ENCODE results near the gene NHSL1. TPM values are rescaled to one million over a fixed set of nuclear protein-coding genes. Genes with fewer than 3 reads are reported as not detected.

The NHSL1 gene
- total RNA-seq, 6 experiments from 2014 or later: 19.8 to 54.2 (median 28.5) TPM

DNA sequence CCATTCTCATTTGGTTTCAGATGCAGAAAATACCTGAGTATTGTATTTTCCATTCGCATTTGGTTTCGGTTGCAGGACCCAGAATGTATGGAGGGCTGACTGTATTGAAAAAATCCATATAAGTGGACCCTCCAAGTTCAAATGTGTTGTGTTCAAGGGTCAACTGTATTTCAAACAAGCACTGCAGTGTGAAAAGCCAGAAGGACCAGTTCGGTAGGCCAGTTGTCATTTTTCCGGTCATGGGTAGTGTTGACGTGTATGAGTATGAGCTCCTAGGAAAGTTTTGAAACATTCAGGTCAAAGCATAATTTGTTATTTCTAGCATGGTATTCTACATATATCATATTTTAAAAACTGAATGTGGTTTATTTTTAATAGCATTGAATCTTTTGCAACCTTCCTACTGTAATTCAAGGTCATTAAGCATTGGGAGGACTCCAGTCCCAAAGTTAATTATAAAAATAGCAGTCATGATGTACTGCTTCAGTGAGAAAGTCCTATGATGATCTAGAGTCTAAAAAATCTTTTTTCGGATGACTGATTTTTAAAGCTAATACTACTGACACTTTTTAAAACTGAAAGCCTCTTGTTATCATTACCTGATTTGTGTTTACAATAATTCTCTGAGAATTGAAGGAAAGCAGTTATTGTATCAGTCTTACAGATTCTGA, 18.9 kb downstream of the NHSL1 start:
- Histone ChIP-seq H3K36me3 (peaks cover 0 to 10% (median 0%) of the 10 kb centered on the region in 4 donors), H3K4me1 (peaks cover 0 to 37% (median 8%) of the 10 kb centered on the region in 4 donors), H3K9me3 (no peaks in the 10 kb centered on the region), H3K4me3 (no peak overlapping the region), H3K27ac (peak overlapping the region in 1 of 3 donors; percentile 2), H3K27me3 (no peaks in the 10 kb centered on the region)
- DNase-seq (no peak), ATAC-seq (peak in 3 of 4 donors; percentile 12 to 28 (median 17))
- 68% methylated on average over 6 of the region's 6 CpGs for WGBS (ENCODE audit: insufficient coverage, low coverage, low lambda C conversion rate, missing lambda C conversion rate)
- TF ChIP-seq, protein P1, sequence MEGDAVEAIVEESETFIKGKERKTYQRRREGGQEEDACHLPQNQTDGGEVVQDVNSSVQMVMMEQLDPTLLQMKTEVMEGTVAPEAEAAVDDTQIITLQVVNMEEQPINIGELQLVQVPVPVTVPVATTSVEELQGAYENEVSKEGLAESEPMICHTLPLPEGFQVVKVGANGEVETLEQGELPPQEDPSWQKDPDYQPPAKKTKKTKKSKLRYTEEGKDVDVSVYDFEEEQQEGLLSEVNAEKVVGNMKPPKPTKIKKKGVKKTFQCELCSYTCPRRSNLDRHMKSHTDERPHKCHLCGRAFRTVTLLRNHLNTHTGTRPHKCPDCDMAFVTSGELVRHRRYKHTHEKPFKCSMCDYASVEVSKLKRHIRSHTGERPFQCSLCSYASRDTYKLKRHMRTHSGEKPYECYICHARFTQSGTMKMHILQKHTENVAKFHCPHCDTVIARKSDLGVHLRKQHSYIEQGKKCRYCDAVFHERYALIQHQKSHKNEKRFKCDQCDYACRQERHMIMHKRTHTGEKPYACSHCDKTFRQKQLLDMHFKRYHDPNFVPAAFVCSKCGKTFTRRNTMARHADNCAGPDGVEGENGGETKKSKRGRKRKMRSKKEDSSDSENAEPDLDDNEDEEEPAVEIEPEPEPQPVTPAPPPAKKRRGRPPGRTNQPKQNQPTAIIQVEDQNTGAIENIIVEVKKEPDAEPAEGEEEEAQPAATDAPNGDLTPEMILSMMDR (IDR thresholded peaks at IDR 0.05): no peak
- TF ChIP-seq POLR2A (IDR thresholded peaks at IDR 0.05): no peak
- intact Hi-C loops (cut with DNase I): no loop called here

DNA sequence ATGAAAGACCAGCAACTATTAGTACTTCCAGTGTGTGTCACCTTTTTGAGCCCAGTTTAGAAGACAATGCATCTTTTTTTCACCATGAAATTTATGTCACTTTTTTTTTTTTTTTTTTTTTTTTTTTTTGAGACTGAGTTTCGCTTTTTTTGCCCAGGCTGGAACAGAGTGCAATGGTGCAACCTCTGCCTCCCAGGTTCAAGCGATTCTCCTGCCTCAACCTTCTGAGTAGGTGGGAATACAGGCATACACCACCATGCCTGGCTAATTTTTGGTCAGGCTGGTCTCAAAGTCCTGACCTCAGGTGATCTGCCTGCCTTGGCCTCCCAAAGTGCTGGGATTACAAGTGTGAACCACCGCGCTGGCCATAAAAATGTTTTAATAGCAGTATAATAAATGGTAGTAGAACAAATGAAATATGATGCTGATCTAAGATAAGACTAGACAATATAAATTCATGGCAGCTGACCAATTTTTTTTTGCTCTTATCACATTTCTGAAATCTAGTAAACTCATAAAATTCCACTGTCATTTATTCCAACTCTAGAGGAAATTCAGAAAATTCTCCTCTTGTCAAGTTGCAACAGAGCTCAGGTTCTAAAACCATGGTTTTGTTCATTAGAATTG, 21.3 kb downstream of the NHSL1 start:
- peaks cover 0 to 10% (median 0%) of the 10 kb centered on the region in 4 donors for H3K36me3 ChIP-seq
- peak in 3 of 4 donors; percentile 11 to 27 (median 21) for ATAC-seq
- H3K27me3 ChIP-seq: no peaks in the 10 kb centered on the region
- peaks cover 0 to 40% (median 11%) of the 10 kb centered on the region in 4 donors for H3K4me1 ChIP-seq
- no peak for TF ChIP-seq POLR2A (IDR thresholded peaks at IDR 0.05)
- TF ChIP-seq, protein P1 (IDR thresholded peaks at IDR 0.05): no peak
- intact Hi-C loops (cut with DNase I): no loop called here
- H3K9me3 ChIP-seq: no peaks in the 10 kb centered on the region
- no peak overlapping the region for H3K27ac ChIP-seq
- H3K4me3 ChIP-seq: no peak overlapping the region
- WGBS (ENCODE audit: insufficient coverage, low coverage, low lambda C conversion rate, missing lambda C conversion rate): 87% methylated on average over 4 of the region's 4 CpGs
- no peak for DNase-seq

GRCh38 chr6:138476116-138476515, 23.2 kb downstream of the NHSL1 start:
- Histone ChIP-seq H3K27me3 (no peaks in the 10 kb centered on the region), H3K27ac (no peak overlapping the region), H3K4me1 (peaks cover 0 to 45% (median 10%) of the 10 kb centered on the region in 4 donors), H3K36me3 (peaks cover 0 to 16% (median under 1%) of the 10 kb centered on the region in 4 donors), H3K4me3 (no peak overlapping the region), H3K9me3 (no peaks in the 10 kb centered on the region)
- intact Hi-C loops (cut with DNase I): no loop called here
- no peak for ATAC-seq
- no peak for TF ChIP-seq POLR2A (IDR thresholded peaks at IDR 0.05)
- TF ChIP-seq, protein P1 (IDR thresholded peaks at IDR 0.05): no peak
- DNase-seq: no peak

GRCh38 chr6:138473144-138473543, 26.1 kb downstream of the NHSL1 start:
- 62% methylated on average over 9 of the region's 9 CpGs for WGBS (ENCODE audit: insufficient coverage, low coverage, low lambda C conversion rate, missing lambda C conversion rate)
- H3K4me3 ChIP-seq: no peak overlapping the region
- H3K9me3 ChIP-seq: no peaks in the 10 kb centered on the region
- DNase-seq: no peak
- intact Hi-C loops (cut with DNase I): no loop called here
- peaks cover 0 to 31% (median 8%) of the 10 kb centered on the region in 4 donors for H3K4me1 ChIP-seq
- TF ChIP-seq POLR2A (IDR thresholded peaks at IDR 0.05): no peak
- TF ChIP-seq, protein P1 (IDR thresholded peaks at IDR 0.05): no peak
- no peaks in the 10 kb centered on the region for H3K27me3 ChIP-seq
- H3K27ac ChIP-seq: no peak overlapping the region
- peak in 2 of 4 donors; percentile 48 to 50 for ATAC-seq
- peaks cover 0 to 36% (median 9%) of the 10 kb centered on the region in 4 donors for H3K36me3 ChIP-seq

Data from right lobe of liver (tissue), 6 donors.